Mesothelial cell of epicardium (in vitro differentiated cells): ENCODE data around the gene CPED1. TPM values are rescaled to one million over a fixed set of nuclear protein-coding genes. Genes with fewer than 3 reads are reported as not detected.

Experiments
- DNase-seq, 2 experiments: peaks; one replicate each; pipeline ENCODE4 v3.0.0; 2021; ENCODE audit warnings: low spot score in 2 of 2; ENCODE audit not compliant: unreplicated experiment in 2 of 2
- H3K27ac Mint-ChIP-seq: 2 replicates; pipeline ENCODE4 v1.8.0; 2021; ENCODE audit warnings: mixed read lengths
- H3K27me3 Mint-ChIP-seq: 2 replicates; pipeline ENCODE4 v1.8.0; 2021; ENCODE audit warnings: low read depth, mixed read lengths
- H3K36me3 Mint-ChIP-seq: 2 replicates; pipeline ENCODE4 v1.8.0; 2021; ENCODE audit warnings: mixed read lengths
- H3K4me1 Mint-ChIP-seq: 2 replicates; pipeline ENCODE4 v1.8.0; 2021; ENCODE audit warnings: mixed read lengths
- H3K4me3 Mint-ChIP-seq: 2 replicates; pipeline ENCODE4 v1.8.0; 2021; ENCODE audit warnings: mild to moderate bottlenecking, moderate library complexity, mixed read lengths
- H3K9me3 Mint-ChIP-seq: 2 replicates; pipeline ENCODE4 v1.8.0; 2021; ENCODE audit warnings: mixed read lengths
- CTCF ChIP-seq: fragments of 200-600 bp; sonication (generic); IDR thresholded peaks from one replicate; pipeline ENCODE4 v1.5.0; 2021; ENCODE audit warnings: antibody characterized with exemption; ENCODE audit not compliant: unreplicated experiment
- total RNA-seq: library from RNA; stranded (reverse); gene quantifications from 3 replicates; pipeline ENCODE4 v1.2.1, GENCODE V29; 2021

CPED1 gene
- total RNA-seq, 1 donor from 2014 or later: 25.6 TPM

- DNase-seq: no peak
- no peak for TF ChIP-seq CTCF
- Mint-ChIP-seq H3K9me3 (no peaks in the 10 kb centered on the region), H3K27ac (no peak overlapping the region), H3K36me3 (no peaks in the 10 kb centered on the region), H3K4me1 (peaks cover 42% of the 10 kb centered on the region), H3K4me3 (no peak overlapping the region), H3K27me3 (peaks cover 26% of the 10 kb centered on the region)
These were observed 1.9 kb upstream of the CPED1 start for GRCh38 chr7:120986650-120987049.

GRCh38 chr7:120987280-120987679, 1.2 kb upstream of the CPED1 start:
- Mint-ChIP-seq H3K4me1 (peaks cover 43% of the 10 kb centered on the region), H3K36me3 (no peaks in the 10 kb centered on the region), H3K27me3 (peaks cover 29% of the 10 kb centered on the region), H3K27ac (peak overlapping the region; percentile 91), H3K9me3 (no peaks in the 10 kb centered on the region), H3K4me3 (no peak overlapping the region)
- TF ChIP-seq CTCF: no peak
- DNase-seq: no peak

DNA sequence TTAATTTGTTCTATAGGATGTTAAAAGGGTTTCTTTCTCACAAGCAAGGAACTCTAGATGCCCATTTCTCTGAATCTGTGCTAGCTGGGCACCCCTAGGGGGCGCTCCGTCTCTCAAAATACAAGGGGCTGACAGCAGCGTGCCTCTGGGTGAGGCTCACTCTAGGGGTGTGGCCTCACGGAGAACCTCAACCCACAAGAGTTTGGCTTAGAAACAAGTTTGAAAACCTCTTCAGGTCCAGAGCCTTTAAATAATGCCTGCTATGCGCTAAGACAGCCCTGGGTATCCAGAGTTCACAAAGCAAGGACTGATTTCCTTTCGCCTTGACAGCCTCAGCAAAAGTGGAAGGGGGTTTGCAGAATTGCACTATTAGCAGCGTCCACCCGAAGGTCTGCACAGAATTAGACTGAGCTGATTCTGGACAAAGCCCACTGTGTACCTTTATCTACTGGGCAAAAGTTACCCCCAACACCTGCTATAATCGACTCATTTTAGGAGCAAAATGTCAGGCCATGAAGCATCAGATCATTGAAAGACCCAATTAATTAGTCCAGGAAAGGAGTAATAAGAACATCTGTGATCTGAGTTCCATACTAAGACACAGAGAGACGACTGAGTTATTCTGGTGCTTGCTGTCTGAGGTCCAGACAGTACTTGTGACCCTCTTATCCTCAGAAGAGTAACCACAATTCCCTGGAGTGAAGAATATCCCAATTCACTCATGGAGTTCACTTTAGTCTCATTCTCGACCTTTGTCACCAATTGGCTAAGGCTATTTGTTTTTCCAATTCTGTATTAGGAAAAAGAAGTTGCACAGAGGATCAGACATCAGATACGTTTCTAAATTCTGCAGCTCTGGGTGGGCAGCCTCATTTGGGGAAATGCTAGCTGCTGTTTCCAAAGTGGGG, 574 bp upstream of the CPED1 start:
- peak; percentile 76 for TF ChIP-seq CTCF
- Mint-ChIP-seq H3K4me1 (peaks cover 45% of the 10 kb centered on the region), H3K4me3 (peak overlapping the region; percentile 78), H3K27ac (peak overlapping the region; percentile 91), H3K27me3 (peaks cover 31% of the 10 kb centered on the region), H3K9me3 (no peaks in the 10 kb centered on the region), H3K36me3 (no peaks in the 10 kb centered on the region)
- peak; percentile 66 to 85 for DNase-seq

- DNase-seq: no peak
- Mint-ChIP-seq H3K4me1 (peaks cover 47% of the 10 kb centered on the region), H3K27ac (peak overlapping the region; percentile 91), H3K27me3 (peaks cover 33% of the 10 kb centered on the region), H3K4me3 (peak overlapping the region; percentile 78), H3K36me3 (no peaks in the 10 kb centered on the region), H3K9me3 (no peaks in the 10 kb centered on the region)
- no peak for TF ChIP-seq CTCF
These were observed 1.0 kb downstream of the CPED1 start for GRCh38 chr7:120989257-120990220.

DNA sequence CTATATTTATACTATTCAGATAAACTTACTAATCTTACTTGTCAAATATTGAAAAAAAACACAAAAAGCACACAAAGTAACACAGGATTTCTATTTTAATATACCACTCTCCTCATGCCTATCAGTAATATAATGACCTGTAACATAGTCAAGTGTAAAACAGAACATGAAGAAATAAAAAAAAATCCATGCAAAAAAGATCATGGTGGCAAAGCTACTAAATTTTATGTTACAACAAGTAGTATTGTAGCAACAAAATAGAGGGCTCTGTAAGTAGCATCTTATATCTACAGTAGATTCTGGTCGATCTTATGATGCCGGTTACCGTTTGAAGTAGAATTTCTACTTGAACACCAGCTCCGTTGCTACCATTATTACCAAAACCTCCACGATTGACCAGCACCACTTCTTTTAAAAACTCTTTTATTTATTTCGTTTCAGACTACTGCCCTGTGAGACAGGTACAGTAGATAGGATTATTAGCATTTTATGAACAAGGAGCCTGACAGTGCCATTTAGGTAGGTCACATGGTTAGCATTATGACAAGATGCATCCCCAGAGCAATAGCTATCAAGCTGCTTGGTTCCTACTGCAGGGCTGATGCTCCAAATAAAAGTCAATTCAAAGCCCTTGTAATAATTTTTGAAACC, 2.1 kb downstream of the CPED1 start:
- Mint-ChIP-seq H3K4me1 (peaks cover 42% of the 10 kb centered on the region), H3K9me3 (no peaks in the 10 kb centered on the region), H3K4me3 (peak overlapping the region; percentile 78), H3K36me3 (no peaks in the 10 kb centered on the region), H3K27ac (peak overlapping the region; percentile 55), H3K27me3 (peaks cover 33% of the 10 kb centered on the region)
- no peak for TF ChIP-seq CTCF
- no peak for DNase-seq
